GM12878 (cell line): Measurements from ENCODE around the gene LRRC10B. TPM values are rescaled to one million over a fixed set of nuclear protein-coding genes. Genes with fewer than 3 reads are reported as not detected.

Experiments
- ATAC-seq: fragments of 200-7000 bp; cut with Tn5 transposase; 3 replicates; pipeline ENCODE4 v1.9.1; 2020; ENCODE audit warnings: mild to moderate bottlenecking, moderate library complexity
- BruUV-seq: library from RNA; stranded (reverse); fragments of 400-500 nt; replicated peaks from 2 replicates; lab custom pipeline; 2021; lab: Mats Ljungman, UMichigan
- CTCF ChIA-PET: fragments of 300-600 bp; sonication (Branson Sonifier 250); formaldehyde crosslinking; extraction: SDS; loops from one replicate; lab custom pipeline; 2021; ENCODE audit warnings: inconsistent platforms; lab: Yijun Ruan, JAX
- POLR2A ChIA-PET: fragments of 350-600 bp; formaldehyde crosslinking; extraction: SDS; loops from one replicate; lab custom pipeline; 2021; ENCODE audit warnings: inconsistent platforms; lab: Charles Lee
- RAD21 ChIA-PET: fragments of 300-600 bp; sonication (Branson Sonifier 250); formaldehyde crosslinking; loops from one replicate; lab custom pipeline; 2023; ENCODE audit warnings: antibody characterized with exemption; ENCODE audit not compliant: unreplicated experiment; lab: Charles Lee
- SMC1A ChIA-PET: fragments of 300-600 bp; sonication (Branson Sonifier 250); formaldehyde crosslinking; loops from one replicate; lab custom pipeline; 2023; ENCODE audit not compliant: unreplicated experiment, uncharacterized antibody; lab: Charles Lee
- DNase-seq: peaks from one replicate; pipeline ENCODE4 v3.0.0-alpha.2; 2011; ENCODE audit warnings: low read depth, low spot score
- FAIRE-seq: peaks from 3 replicates; lab custom pipeline; 2011; peaks lifted over from hg19 to GRCh38; lab: Jason Lieb, UNC
- H2AFZ ChIP-seq: 2 replicates; pipeline ENCODE4 v1.6.0; 2011; ENCODE audit warnings: low read depth, low read length, control low read depth; ENCODE audit not compliant: control insufficient read depth
- H3K27ac ChIP-seq: 2 replicates; pipeline ENCODE4 v1.5.1; 2011; ENCODE audit warnings: control low read depth; ENCODE audit not compliant: control insufficient read depth, insufficient read depth
- H3K27me3 ChIP-seq, 2 experiments: replicated peaks in 1 of 2; 2 replicates each; pipeline versions ENCODE4 v1.6.0 to v1.6.1; 2011; ENCODE audit warnings: low read length in 1 of 2; ENCODE audit not compliant: control insufficient read depth in 2 of 2, insufficient read depth in 2 of 2
- H3K36me3 ChIP-seq, 2 experiments: 2 replicates each; pipeline ENCODE4 v1.5.1; 2011; ENCODE audit warnings: low read length in 1 of 2; ENCODE audit not compliant: control insufficient read depth in 2 of 2, insufficient read depth in 2 of 2
- H3K4me1 ChIP-seq: 2 replicates; pipeline ENCODE4 v1.6.1; 2011; ENCODE audit warnings: mild to moderate bottlenecking, low read length, moderate library complexity, mixed read lengths; ENCODE audit not compliant: control insufficient read depth, insufficient read depth
- H3K4me2 ChIP-seq: 2 replicates; pipeline ENCODE4 v1.6.0; 2011; ENCODE audit warnings: control low read depth; ENCODE audit not compliant: control insufficient read depth, insufficient read depth
- H3K4me3 ChIP-seq: fragments of 200-600 bp; sonication (generic); 2 replicates; pipeline ENCODE4 v1.5.1; 2016
- H3K79me2 ChIP-seq: 2 replicates; pipeline ENCODE4 v1.6.0; 2011; ENCODE audit warnings: low read length; ENCODE audit not compliant: control insufficient read depth, insufficient read depth
- H3K9ac ChIP-seq: 2 replicates; pipeline ENCODE4 v1.8.0; 2011; ENCODE audit warnings: low read length, control low read depth, mixed read lengths; ENCODE audit not compliant: control insufficient read depth, insufficient read depth
- H3K9me3 ChIP-seq: replicated peaks from 3 replicates; pipeline ENCODE4 v1.5.1; 2011; ENCODE audit warnings: mild to moderate bottlenecking, low read length; ENCODE audit not compliant: control insufficient read depth, insufficient read depth
- H4K20me1 ChIP-seq: 2 replicates; pipeline ENCODE4 v1.6.0; 2011; ENCODE audit not compliant: control insufficient read depth, insufficient read depth
- CREM ChIP-seq: IDR thresholded peaks from 2 replicates; pipeline ENCODE4 v1.6.1; 2014; ENCODE audit warnings: antibody characterized with exemption, low read depth
- CTCF ChIP-seq, 3 experiments: IDR thresholded peaks in 2 of 3; conservative IDR thresholded peaks in 1 of 3; 2 replicates each; pipeline ENCODE4 v1.5.1; 2011; ENCODE audit warnings: low read depth in 3 of 3, low read length in 3 of 3, mild to moderate bottlenecking in 3 of 3, control low read depth in 2 of 3, moderate library complexity in 2 of 3, inconsistent platforms in 1 of 3, mixed read lengths in 1 of 3; ENCODE audit not compliant: control insufficient read depth in 2 of 3, insufficient read depth in 1 of 3; ENCODE audit errors: extremely low read depth in 1 of 3
- ESRRA ChIP-seq: IDR thresholded peaks from 2 replicates; pipeline ENCODE4 v1.6.1; 2012; ENCODE audit warnings: mild to moderate bottlenecking, low read length, improper control_type of control experiment
- HDAC2 ChIP-seq: fragments of 200-600 bp; sonication (generic); IDR thresholded peaks from 2 replicates; pipeline ENCODE4 v1.6.1; 2017
- JUND ChIP-seq: IDR thresholded peaks from 2 replicates; pipeline ENCODE4 v1.6.1; 2012; ENCODE audit warnings: low read depth, mild to moderate bottlenecking, low read length, improper control_type of control experiment, moderate library complexity
- KAT2A ChIP-seq: conservative IDR thresholded peaks from 2 replicates; pipeline ENCODE4 v1.6.1; 2011; ENCODE audit warnings: low read depth, low read length; ENCODE audit not compliant: control insufficient read depth
- PML ChIP-seq: IDR thresholded peaks from 2 replicates; pipeline ENCODE4 v1.6.1; 2012; ENCODE audit warnings: low read length, inconsistent platforms
- PRDM15 ChIP-seq: fragments of 450-650 bp; formaldehyde crosslinking; IDR thresholded peaks from 2 replicates; pipeline ENCODE4 v1.4.0; 2020; ENCODE audit warnings: mild to moderate bottlenecking, moderate library complexity
- RUNX3 ChIP-seq: IDR thresholded peaks from 2 replicates; pipeline ENCODE4 v1.6.1; 2012; ENCODE audit warnings: low read length, inconsistent platforms
- SMAD1 ChIP-seq: fragments of 450-650 bp; IDR thresholded peaks from 2 replicates; pipeline ENCODE4 v1.6.1; 2018; ENCODE audit warnings: mild to moderate bottlenecking, low read depth; ENCODE audit not compliant: partially characterized antibody
- SMAD5 ChIP-seq: IDR thresholded peaks from 2 replicates; pipeline ENCODE4 v1.6.1; 2016; ENCODE audit warnings: antibody characterized with exemption, low read depth
- SPI1 ChIP-seq: IDR thresholded peaks from 2 replicates; pipeline ENCODE4 v1.6.1; 2011; ENCODE audit warnings: low read depth, mild to moderate bottlenecking, low read length, moderate library complexity, borderline replicate concordance; ENCODE audit not compliant: insufficient read depth
- TARDBP ChIP-seq: IDR thresholded peaks from 2 replicates; pipeline ENCODE4 v1.6.1; 2016; ENCODE audit warnings: borderline replicate concordance
- USF1 ChIP-seq: IDR thresholded peaks from 2 replicates; pipeline ENCODE4 v1.6.1; 2011; ENCODE audit warnings: borderline replicate concordance, low read depth, mild to moderate bottlenecking, moderate library complexity, mixed read lengths, low read length; ENCODE audit not compliant: insufficient read depth; ENCODE audit errors: extremely low read length
- whole genome bisulfite sequencing: methylation state at CpG from one replicate; pipeline ENCODE4 v1.1.6; 2016; ENCODE audit warnings: low lambda C conversion rate; ENCODE audit not compliant: insufficient replicate concordance, insufficient coverage; ENCODE audit errors: missing lambda C conversion rate; 5-methylcytosine and 5-hydroxymethylcytosine counted together
- in situ Hi-C: fragments of 300-500 bp; cut with MboI; formaldehyde crosslinking; loops from 9 replicates; pipeline ENCODE4 v1.14.3; 2018; ENCODE audit warnings: mixed read lengths
- intact Hi-C: fragments of 100-400 bp; cut with micrococcal nuclease; formaldehyde crosslinking; loops from one replicate; pipeline ENCODE4 v1.14.2; 2022; ENCODE audit not compliant: unreplicated experiment
- polyA plus RNA-seq, 11 experiments: library from polyadenylated mRNA; depleted of rRNA in 4 of 11; unstranded in 6 of 11; stranded (reverse) in 5 of 11; fragments of >200 nt; fragmentation: Nextera tagmentation in 4 of 11; fragmentation: Illumina TruSeq in 1 of 11; extraction: Ambion mirVana in 4 of 11; extraction: Trizol in 1 of 11; gene quantifications; 1 replicate in 1 of 11; 2 replicates in 10 of 11; pipeline versions ENCODE4 v1.2.1 to v1.2.3, GENCODE V29; 2011 to 2016; ENCODE audit warnings: inconsistent platforms in 2 of 11, missing spikeins in 2 of 11, low read depth in 1 of 11
- total RNA-seq, 4 experiments: library from RNA; depleted of rRNA in 3 of 4; stranded (reverse); fragments of >200 nt in 3 of 4; fragmentation: Illumina TruSeq in 1 of 4; extraction: Trizol in 1 of 4; gene quantifications; 2 replicates each; pipeline versions ENCODE4 v1.2.1 to v1.2.3, GENCODE V29; 2013 to 2021
- TF ChIP-seq, protein P1 (sequence below): fragments of 450-650 bp; IDR thresholded peaks from 2 replicates; pipeline ENCODE4 v1.6.1; 2014; ENCODE audit warnings: mild to moderate bottlenecking

LRRC10B gene
- total and polyA plus RNA-seq, 10 of the 15 experiments (the other 5 are each of a cell fraction or from before 2014, with no cell fraction given), result not detected

GRCh38 chr11:61507012-61507768 is 1.4 kb upstream of the LRRC10B start:
- no peaks in the 10 kb centered on the region for H3K9me3 ChIP-seq
- no peaks in the 10 kb centered on the region for H3K79me2 ChIP-seq
- CTCF ChIA-PET, result interaction anchor here (0.6 to 1.2 kb wide), 3 partner anchors 10 to 72 kb away, joined by 3 to 5 read pairs (median 4); a partner anchor contains a TSS
- H2AFZ ChIP-seq, result no peak overlapping the region
- H3K4me2 ChIP-seq, result no peak overlapping the region
- WGBS, result 52% methylated on average over 14 of the region's 14 CpGs
- no peak overlapping the region for H3K27ac ChIP-seq
- in situ Hi-C loops, result no loop called here
- no peaks in the 10 kb centered on the region for H3K36me3 ChIP-seq
- SMC1A ChIA-PET, result interaction anchor here (1.6 kb wide), 1 partner anchor 9 kb away, joined by 3 read pairs; no protein-coding TSS in a partner anchor
- no peaks in the 10 kb centered on the region for H3K4me1 ChIP-seq
- FAIRE-seq (no peak), DNase-seq (no peak), ATAC-seq (no peak)
- H3K4me3 ChIP-seq, result no peak overlapping the region
- H4K20me1 ChIP-seq, result no peaks in the 10 kb centered on the region
- no TSS peak for BruUV-seq
- POLR2A ChIA-PET, result no interaction called here
- H3K27me3 ChIP-seq, result peaks cover 10 to 14% of the 10 kb centered on the region in 2 experiments
- RAD21 ChIA-PET, result no interaction called here
- no peak overlapping the region for H3K9ac ChIP-seq
- intact Hi-C loops, result no loop called here
- TF ChIP-seq PRDM15, result no peak
- TF ChIP-seq CTCF (IDR thresholded peaks at IDR 0.05 in 2 of 3, conservative IDR thresholded peaks at IDR 0.05 in 1 of 3; ENCODE audit: control insufficient read depth in 2 of 3, extremely low read depth in 1 of 3, insufficient read depth in 1 of 3, low read depth in 3 of 3, low read length in 3 of 3), result no peak
- no peak for TF ChIP-seq KAT2A
- no peak for TF ChIP-seq SMAD5
- TF ChIP-seq JUND, result no peak
- no peak for TF ChIP-seq SMAD1
- no peak for TF ChIP-seq USF1
- no peak for TF ChIP-seq RUNX3
- TF ChIP-seq, protein P1, sequence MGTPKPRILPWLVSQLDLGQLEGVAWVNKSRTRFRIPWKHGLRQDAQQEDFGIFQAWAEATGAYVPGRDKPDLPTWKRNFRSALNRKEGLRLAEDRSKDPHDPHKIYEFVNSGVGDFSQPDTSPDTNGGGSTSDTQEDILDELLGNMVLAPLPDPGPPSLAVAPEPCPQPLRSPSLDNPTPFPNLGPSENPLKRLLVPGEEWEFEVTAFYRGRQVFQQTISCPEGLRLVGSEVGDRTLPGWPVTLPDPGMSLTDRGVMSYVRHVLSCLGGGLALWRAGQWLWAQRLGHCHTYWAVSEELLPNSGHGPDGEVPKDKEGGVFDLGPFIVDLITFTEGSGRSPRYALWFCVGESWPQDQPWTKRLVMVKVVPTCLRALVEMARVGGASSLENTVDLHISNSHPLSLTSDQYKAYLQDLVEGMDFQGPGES, result no peak
- TF ChIP-seq HDAC2, result no peak
- no peak for TF ChIP-seq SPI1
- no peak for TF ChIP-seq TARDBP
- TF ChIP-seq PML, result no peak
- TF ChIP-seq CREM, result no peak
- no peak for TF ChIP-seq ESRRA
